Measurements from ENCODE around the gene NXPE3.

NXPE3 gene

GRCh38 chr3:101827211-101828174 is 48.5 kb downstream of the NXPE3 start:
- in situ Hi-C loops (cut with MboI; ENCODE audit: low sequenced_read_pairs): loop anchor here (10.0 kb wide), 1 partner anchor 397 kb away; no protein-coding TSS in a partner anchor
- DNase-seq (ENCODE audit: low spot score in 2 of 2): peak; percentile 64 to 79
- no peaks in the 10 kb centered on the region for H3K27me3 ChIP-seq (ENCODE audit: low read depth)
- peak overlapping the region; percentile 33 for H3K4me3 ChIP-seq
- H3K9me3 ChIP-seq: no peaks in the 10 kb centered on the region
- H3K36me3 ChIP-seq (replicated peaks): no peaks in the 10 kb centered on the region; the same call in 1 of the 2 replicates
- peaks cover 19% of the 10 kb centered on the region for H3K4me1 ChIP-seq

GRCh38 chr3:101828276-101828675 is 49.3 kb downstream of the NXPE3 start:
- Histone ChIP-seq H3K4me3 (peak overlapping the region; percentile 33), H3K9me3 (no peaks in the 10 kb centered on the region), H3K27me3 (ENCODE audit: low read depth) (no peaks in the 10 kb centered on the region), H3K4me1 (peaks cover 19% of the 10 kb centered on the region), H3K36me3 (replicated peaks) (no peaks in the 10 kb centered on the region)
- in situ Hi-C loops (cut with MboI; ENCODE audit: low sequenced_read_pairs): loop anchor here (10.0 kb wide), 1 partner anchor 397 kb away; no protein-coding TSS in a partner anchor
- DNase-seq (ENCODE audit: low spot score in 2 of 2): no peak

GRCh38 chr3:101828691-101829436 is 49.9 kb downstream of the NXPE3 start:
- in situ Hi-C loops (cut with MboI; ENCODE audit: low sequenced_read_pairs): loop anchor here (10.0 kb wide), 1 partner anchor 396 kb away; no protein-coding TSS in a partner anchor
- Histone ChIP-seq H3K4me3 (no peak overlapping the region), H3K4me1 (peaks cover 19% of the 10 kb centered on the region), H3K27me3 (ENCODE audit: low read depth) (no peaks in the 10 kb centered on the region), H3K9me3 (no peaks in the 10 kb centered on the region), H3K36me3 (replicated peaks) (no peaks in the 10 kb centered on the region)
- DNase-seq (ENCODE audit: low spot score in 2 of 2): no peak

GRCh38 chr3:101829437-101829830 is 50.4 kb downstream of the NXPE3 start:
- Histone ChIP-seq H3K9me3 (no peaks in the 10 kb centered on the region), H3K4me3 (no peak overlapping the region), H3K4me1 (peaks cover 19% of the 10 kb centered on the region), H3K36me3 (replicated peaks) (no peaks in the 10 kb centered on the region), H3K27me3 (ENCODE audit: low read depth) (no peaks in the 10 kb centered on the region)
- in situ Hi-C loops (cut with MboI; ENCODE audit: low sequenced_read_pairs): loop anchor here (10.0 kb wide), 1 partner anchor 395 kb away; no protein-coding TSS in a partner anchor
- no peak for DNase-seq (ENCODE audit: low spot score in 2 of 2)

GRCh38 chr3:101829874-101830273 is 50.9 kb downstream of the NXPE3 start:
- Histone ChIP-seq H3K36me3 (replicated peaks) (no peaks in the 10 kb centered on the region), H3K4me3 (no peak overlapping the region), H3K9me3 (no peaks in the 10 kb centered on the region), H3K4me1 (peaks cover 19% of the 10 kb centered on the region), H3K27me3 (ENCODE audit: low read depth) (no peaks in the 10 kb centered on the region)
- DNase-seq (ENCODE audit: low spot score in 2 of 2): no peak
- in situ Hi-C loops (cut with MboI; ENCODE audit: low sequenced_read_pairs): loop anchor here (10.0 kb wide), 1 partner anchor 395 kb away; no protein-coding TSS in a partner anchor

DNA sequence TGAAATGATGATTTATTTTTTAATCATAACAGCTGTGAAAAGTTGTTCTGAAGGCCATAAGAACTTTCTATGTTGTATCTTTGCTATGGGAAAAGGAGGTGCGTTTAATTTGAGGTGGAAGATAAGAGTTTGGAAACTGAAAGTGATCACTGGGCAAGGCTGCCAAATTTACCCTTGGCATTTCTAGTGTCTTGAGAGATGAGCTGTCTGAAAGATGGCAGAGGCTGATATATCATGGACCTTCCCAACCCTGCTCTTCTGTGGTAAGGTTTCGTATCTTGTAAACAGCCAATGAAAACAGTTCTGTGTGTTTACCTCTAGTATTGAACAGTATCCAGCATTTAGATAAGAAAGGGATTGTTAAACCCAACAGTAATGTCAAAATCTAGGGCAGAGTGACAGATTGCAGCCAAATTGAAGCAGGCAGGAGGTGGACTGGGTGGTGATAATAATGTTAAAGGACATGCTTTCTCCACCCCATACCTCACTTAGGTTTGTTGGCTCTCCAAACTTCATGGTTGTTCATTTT is 54.5 kb downstream of the NXPE3 start:
- Histone ChIP-seq H3K4me3 (no peak overlapping the region), H3K27me3 (ENCODE audit: low read depth) (no peaks in the 10 kb centered on the region), H3K36me3 (replicated peaks) (no peaks in the 10 kb centered on the region), H3K4me1 (peaks cover 6% of the 10 kb centered on the region), H3K9me3 (no peaks in the 10 kb centered on the region)
- DNase-seq (ENCODE audit: low spot score in 2 of 2): no peak
- in situ Hi-C loops (cut with MboI; ENCODE audit: low sequenced_read_pairs): no loop called here

GRCh38 chr3:101835676-101836075 is 56.7 kb downstream of the NXPE3 start:
- no peak for DNase-seq (ENCODE audit: low spot score in 2 of 2)
- Histone ChIP-seq H3K4me3 (no peak overlapping the region), H3K36me3 (replicated peaks) (no peaks in the 10 kb centered on the region), H3K4me1 (no peaks in the 10 kb centered on the region; the same call in 1 of the 2 replicates), H3K27me3 (ENCODE audit: low read depth) (no peaks in the 10 kb centered on the region), H3K9me3 (no peaks in the 10 kb centered on the region)
- in situ Hi-C loops (cut with MboI; ENCODE audit: low sequenced_read_pairs): no loop called here

- no peak for DNase-seq (ENCODE audit: low spot score in 2 of 2)
- H3K4me3 ChIP-seq: no peak overlapping the region
- H3K9me3 ChIP-seq: no peaks in the 10 kb centered on the region
- no peaks in the 10 kb centered on the region for H3K27me3 ChIP-seq (ENCODE audit: low read depth)
- in situ Hi-C loops (cut with MboI; ENCODE audit: low sequenced_read_pairs): no loop called here
- no peaks in the 10 kb centered on the region; the same call in 1 of the 2 replicates for H3K4me1 ChIP-seq
- no peaks in the 10 kb centered on the region for H3K36me3 ChIP-seq (replicated peaks)
Measured at GRCh38 chr3:101836160-101836559, 57.1 kb downstream of the NXPE3 start.

- no peak for DNase-seq (ENCODE audit: low spot score in 2 of 2)
- in situ Hi-C loops (cut with MboI; ENCODE audit: low sequenced_read_pairs): no loop called here
- Histone ChIP-seq H3K4me1 (no peaks in the 10 kb centered on the region; the same call in 1 of the 2 replicates), H3K27me3 (ENCODE audit: low read depth) (no peaks in the 10 kb centered on the region), H3K9me3 (no peaks in the 10 kb centered on the region), H3K4me3 (no peak overlapping the region), H3K36me3 (replicated peaks) (no peaks in the 10 kb centered on the region)
Measured at GRCh38 chr3:101836652-101837598, 57.9 kb downstream of the NXPE3 start.

GRCh38 chr3:101838691-101839090 is 59.7 kb downstream of the NXPE3 start:
- DNase-seq (ENCODE audit: low spot score in 2 of 2): no peak
- no peaks in the 10 kb centered on the region for H3K36me3 ChIP-seq (replicated peaks)
- no peaks in the 10 kb centered on the region for H3K27me3 ChIP-seq (ENCODE audit: low read depth)
- in situ Hi-C loops (cut with MboI; ENCODE audit: low sequenced_read_pairs): no loop called here
- no peaks in the 10 kb centered on the region for H3K9me3 ChIP-seq
- no peak overlapping the region for H3K4me3 ChIP-seq
- H3K4me1 ChIP-seq: peaks cover 3% of the 10 kb centered on the region

- in situ Hi-C loops (cut with MboI; ENCODE audit: low sequenced_read_pairs): no loop called here
- no peak for DNase-seq (ENCODE audit: low spot score in 2 of 2)
- Histone ChIP-seq H3K4me3 (no peak overlapping the region), H3K27me3 (ENCODE audit: low read depth) (no peaks in the 10 kb centered on the region), H3K4me1 (peaks cover 3% of the 10 kb centered on the region), H3K9me3 (no peaks in the 10 kb centered on the region), H3K36me3 (replicated peaks) (no peaks in the 10 kb centered on the region)
Measured at GRCh38 chr3:101840066-101840465, 61.1 kb downstream of the NXPE3 start.

DNA sequence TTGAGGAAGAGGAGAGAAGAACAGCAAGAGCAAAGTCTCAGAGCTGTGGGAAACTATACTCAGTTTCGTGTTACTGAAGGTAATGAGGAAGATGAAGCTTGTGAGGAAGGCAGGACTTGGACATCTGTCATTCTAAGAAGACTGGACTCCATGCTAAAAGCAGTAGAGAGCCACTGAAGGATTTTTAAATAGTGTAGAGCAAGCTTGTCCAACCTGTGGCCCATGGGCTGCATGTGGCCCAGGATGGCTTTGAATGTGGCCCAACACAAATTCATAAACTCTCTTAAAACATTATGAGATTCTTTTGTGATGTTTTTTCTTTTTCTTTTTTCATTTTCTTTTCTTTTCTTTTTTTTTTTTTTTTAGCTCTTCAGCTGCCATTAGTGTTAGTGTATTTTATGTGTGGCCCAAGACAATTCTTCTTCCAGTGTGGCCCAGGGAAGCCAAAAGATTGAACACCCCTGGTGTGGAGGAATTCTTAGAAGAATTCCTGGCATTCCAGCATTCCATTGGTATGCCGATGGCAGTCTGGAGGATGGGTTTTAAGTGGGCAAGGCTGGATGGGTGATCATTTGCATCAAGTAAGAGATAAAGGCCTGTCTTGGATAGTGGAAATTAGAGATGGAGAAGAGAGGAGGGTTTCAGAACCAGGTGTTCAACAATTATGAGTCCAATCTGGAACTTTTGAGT is 63.4 kb downstream of the NXPE3 start:
- in situ Hi-C loops (cut with MboI; ENCODE audit: low sequenced_read_pairs): no loop called here
- no peak overlapping the region for H3K4me3 ChIP-seq
- peak in 1 of 2 experiments; percentile 36 for DNase-seq (ENCODE audit: low spot score in 2 of 2)
- H3K27me3 ChIP-seq (ENCODE audit: low read depth): no peaks in the 10 kb centered on the region
- H3K4me1 ChIP-seq: peaks cover 3% of the 10 kb centered on the region; the same call in 1 of the 2 replicates
- H3K9me3 ChIP-seq: no peaks in the 10 kb centered on the region
- H3K36me3 ChIP-seq (replicated peaks): no peaks in the 10 kb centered on the region

All from HAP-1 (cell line).